ENCODE results near the gene CNTNAP5. TPM values are rescaled to one million over a fixed set of nuclear protein-coding genes. Genes with fewer than 3 reads are reported as not detected.

Gene CNTNAP5
- total and polyA plus RNA-seq, 2 experiments from 2014 or later: 0.28 TPM; not detected in 1

- H4K20me1 ChIP-seq (ENCODE audit: insufficient read depth, poor library complexity, severe bottlenecking): no peaks in the 10 kb centered on the region
- TF ChIP-seq EZH2phosphoT487 (IDR thresholded peaks at IDR 0.05; ENCODE audit: low read depth, severe bottlenecking, unreplicated experiment): no peak
- H3K27ac ChIP-seq: no peak overlapping the region
- no peaks in the 10 kb centered on the region for H3K9me2 ChIP-seq (replicated peaks; ENCODE audit: insufficient read depth)
- no peak overlapping the region for H3K4me2 ChIP-seq
- no peak for DNase-seq (ENCODE audit: low spot score)
- 97% methylated on average over 7 of the region's 7 CpGs for WGBS (ENCODE audit: low lambda C conversion rate, missing lambda C conversion rate)
- no peaks in the 10 kb centered on the region for H3K36me3 ChIP-seq (replicated peaks; ENCODE audit: insufficient read depth, low read depth)
- H2AFZ ChIP-seq: no peak overlapping the region
- no peaks in the 10 kb centered on the region for H3K79me2 ChIP-seq
- peaks cover 3% of the 10 kb centered on the region for H3K4me1 ChIP-seq (ENCODE audit: insufficient read depth)
- H3K27me3 ChIP-seq: no peaks in the 10 kb centered on the region
- H3K9me3 ChIP-seq (ENCODE audit: low read depth): no peaks in the 10 kb centered on the region
- no peak overlapping the region for H3K4me3 ChIP-seq
These were observed 499.2 kb downstream of the CNTNAP5 start for GRCh38 chr2:124524155-124524915.

- DNase-seq (ENCODE audit: low spot score): no peak
- no peak overlapping the region for H3K4me2 ChIP-seq
- no peak overlapping the region for H2AFZ ChIP-seq
- TF ChIP-seq EZH2phosphoT487 (IDR thresholded peaks at IDR 0.05; ENCODE audit: low read depth, severe bottlenecking, unreplicated experiment) (no peak), EZH2 (IDR thresholded peaks at IDR 0.05; ENCODE audit: borderline replicate concordance) (no peak), CTCF (IDR thresholded peaks at IDR 0.05; ENCODE audit: poor library complexity) (no peak)
- H3K4me3 ChIP-seq: no peak overlapping the region
- no peaks in the 10 kb centered on the region for H3K27me3 ChIP-seq
- H3K9me2 ChIP-seq (replicated peaks; ENCODE audit: insufficient read depth): no peaks in the 10 kb centered on the region
- H3K9me3 ChIP-seq (ENCODE audit: low read depth): no peaks in the 10 kb centered on the region
- WGBS (ENCODE audit: low lambda C conversion rate, missing lambda C conversion rate): 70% methylated on average over 4 of the region's 4 CpGs
- no peaks in the 10 kb centered on the region for H4K20me1 ChIP-seq (ENCODE audit: insufficient read depth, poor library complexity, severe bottlenecking)
- no peaks in the 10 kb centered on the region for H3K36me3 ChIP-seq (replicated peaks; ENCODE audit: insufficient read depth, low read depth)
- H3K79me2 ChIP-seq: no peaks in the 10 kb centered on the region
- H3K4me1 ChIP-seq (ENCODE audit: insufficient read depth): peaks cover 3% of the 10 kb centered on the region
- H3K27ac ChIP-seq: no peak overlapping the region
These were observed 501.1 kb downstream of the CNTNAP5 start for GRCh38 chr2:124526221-124526620.

GRCh38 chr2:124530203-124530602, 505.1 kb downstream of the CNTNAP5 start:
- WGBS (ENCODE audit: low lambda C conversion rate, missing lambda C conversion rate): 92% methylated on average over 4 of the region's 4 CpGs
- H3K4me1 ChIP-seq (ENCODE audit: insufficient read depth): peaks cover 3% of the 10 kb centered on the region

More at GRCh38 chr2:124530203-124530602, 505.1 kb downstream of the CNTNAP5 start:
- no peak overlapping the region for H3K27ac ChIP-seq
- H3K79me2 ChIP-seq: no peaks in the 10 kb centered on the region
- no peak for DNase-seq (ENCODE audit: low spot score)
- H3K36me3 ChIP-seq (replicated peaks; ENCODE audit: insufficient read depth, low read depth): no peaks in the 10 kb centered on the region
- H3K4me3 ChIP-seq: no peak overlapping the region
- no peaks in the 10 kb centered on the region for H3K9me3 ChIP-seq (ENCODE audit: low read depth)
- no peaks in the 10 kb centered on the region for H3K27me3 ChIP-seq
- H2AFZ ChIP-seq: no peak overlapping the region
- TF ChIP-seq EZH2 (IDR thresholded peaks at IDR 0.05; ENCODE audit: borderline replicate concordance) (no peak), CTCF (IDR thresholded peaks at IDR 0.05; ENCODE audit: poor library complexity) (no peak), EZH2phosphoT487 (IDR thresholded peaks at IDR 0.05; ENCODE audit: low read depth, severe bottlenecking, unreplicated experiment) (no peak)
- no peaks in the 10 kb centered on the region for H4K20me1 ChIP-seq (ENCODE audit: insufficient read depth, poor library complexity, severe bottlenecking)
- no peaks in the 10 kb centered on the region for H3K9me2 ChIP-seq (replicated peaks; ENCODE audit: insufficient read depth)
- no peak overlapping the region for H3K4me2 ChIP-seq
